Measurements from ENCODE around the gene USH2A. TPM values are rescaled to one million over a fixed set of nuclear protein-coding genes. Genes with fewer than 3 reads are reported as not detected.

The USH2A gene
- total RNA-seq, 6 experiments from 2014 or later: 0.19 to 1.8 (median 0.81) TPM

- Histone ChIP-seq H3K27me3 (no peaks in the 10 kb centered on the region), H3K9me3 (no peaks in the 10 kb centered on the region), H3K4me1 (no peaks in the 10 kb centered on the region), H3K4me3 (no peak overlapping the region), H3K27ac (no peak overlapping the region), H3K36me3 (no peaks in the 10 kb centered on the region)
- 65% methylated on average over 6 of the region's 6 CpGs for WGBS (ENCODE audit: insufficient coverage, low coverage, low lambda C conversion rate, missing lambda C conversion rate)
- DNase-seq: no peak
- intact Hi-C loops (cut with DNase I): no loop called here
- no peak for TF ChIP-seq CTCF (IDR thresholded peaks at IDR 0.05)
- no peak for TF ChIP-seq POLR2A (IDR thresholded peaks at IDR 0.05)
- ATAC-seq: no peak
Measured at GRCh38 chr1:216323344-216323743, 99.9 kb downstream of the USH2A start.

GRCh38 chr1:216314379-216315095, 108.7 kb downstream of the USH2A start:
- WGBS (ENCODE audit: insufficient coverage, low coverage, low lambda C conversion rate, missing lambda C conversion rate): 46% methylated on average over 3 of the region's 3 CpGs
- ATAC-seq (peak; percentile 33 to 90 (median 43)), DNase-seq (peak in 1 of 3 donors; percentile 60)
- Histone ChIP-seq H3K9me3 (no peaks in the 10 kb centered on the region), H3K27me3 (no peaks in the 10 kb centered on the region), H3K36me3 (no peaks in the 10 kb centered on the region), H3K4me3 (no peak overlapping the region), H3K27ac (no peak overlapping the region), H3K4me1 (no peaks in the 10 kb centered on the region)
- TF ChIP-seq POLR2A (IDR thresholded peaks at IDR 0.05): no peak
- no peak for TF ChIP-seq CTCF (IDR thresholded peaks at IDR 0.05)
- intact Hi-C loops (cut with DNase I): loop anchor here in 1 of 2 donors (10.0 kb wide), 1 partner anchor 240 kb away; no protein-coding TSS in a partner anchor

- TF ChIP-seq POLR2A (IDR thresholded peaks at IDR 0.05): no peak
- TF ChIP-seq CTCF (IDR thresholded peaks at IDR 0.05): peak; percentile 50 to 69 (median 58)
- no peaks in the 10 kb centered on the region for H3K9me3 ChIP-seq
- no peak overlapping the region for H3K4me3 ChIP-seq
- peak; percentile 81 to 90 (median 84) for ATAC-seq
- no peak overlapping the region for H3K27ac ChIP-seq
- intact Hi-C loops (cut with DNase I): loop anchor here in 1 of 2 donors (10.0 kb wide), 1 partner anchor 244 kb away; no protein-coding TSS in a partner anchor
- 3% methylated on average over 4 of the region's 4 CpGs for WGBS (ENCODE audit: insufficient coverage, low coverage, low lambda C conversion rate, missing lambda C conversion rate)
- H3K27me3 ChIP-seq: no peaks in the 10 kb centered on the region
- DNase-seq: peak in 1 of 3 donors; percentile 44
- no peaks in the 10 kb centered on the region for H3K36me3 ChIP-seq
- no peaks in the 10 kb centered on the region for H3K4me1 ChIP-seq
Measured at GRCh38 chr1:216310776-216311175, 112.5 kb downstream of the USH2A start.

GRCh38 chr1:216306830-216307229, 116.4 kb downstream of the USH2A start:
- peak in 1 of 4 donors; percentile 29 for ATAC-seq
- intact Hi-C loops (cut with DNase I): no loop called here
- H3K36me3 ChIP-seq: no peaks in the 10 kb centered on the region
- H3K4me1 ChIP-seq: no peaks in the 10 kb centered on the region
- no peak overlapping the region for H3K4me3 ChIP-seq
- TF ChIP-seq POLR2A (IDR thresholded peaks at IDR 0.05) (no peak), CTCF (IDR thresholded peaks at IDR 0.05) (no peak)
- no peak for DNase-seq
- H3K9me3 ChIP-seq: no peaks in the 10 kb centered on the region
- H3K27me3 ChIP-seq: no peaks in the 10 kb centered on the region
- no peak overlapping the region for H3K27ac ChIP-seq
- WGBS (ENCODE audit: insufficient coverage, low coverage, low lambda C conversion rate, missing lambda C conversion rate): 63% methylated on average over 4 of the region's 4 CpGs
